Measurements from ENCODE around the gene IRF1.

DNA sequence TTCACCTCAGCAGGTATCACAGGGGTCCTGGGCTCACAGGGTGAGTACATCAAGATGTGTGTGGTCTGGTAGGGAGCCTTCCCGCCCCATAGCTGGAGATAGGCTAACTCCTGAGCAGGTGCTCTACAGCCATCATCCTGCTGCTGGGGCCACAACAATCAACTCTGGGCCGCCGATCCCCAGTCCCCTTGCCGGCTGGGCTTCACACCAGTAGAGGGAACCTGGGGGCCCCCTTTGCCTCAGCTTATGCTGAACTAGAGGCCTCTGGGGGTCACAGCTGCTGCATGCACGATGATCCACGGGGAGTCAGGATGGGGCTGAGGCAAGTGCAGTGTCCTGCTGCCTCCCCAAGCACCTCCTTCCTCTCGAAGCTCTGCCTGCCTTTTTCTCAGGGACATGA lies 46.5 kb downstream of the IRF1 start:
- TF ChIP-seq, protein P1, sequence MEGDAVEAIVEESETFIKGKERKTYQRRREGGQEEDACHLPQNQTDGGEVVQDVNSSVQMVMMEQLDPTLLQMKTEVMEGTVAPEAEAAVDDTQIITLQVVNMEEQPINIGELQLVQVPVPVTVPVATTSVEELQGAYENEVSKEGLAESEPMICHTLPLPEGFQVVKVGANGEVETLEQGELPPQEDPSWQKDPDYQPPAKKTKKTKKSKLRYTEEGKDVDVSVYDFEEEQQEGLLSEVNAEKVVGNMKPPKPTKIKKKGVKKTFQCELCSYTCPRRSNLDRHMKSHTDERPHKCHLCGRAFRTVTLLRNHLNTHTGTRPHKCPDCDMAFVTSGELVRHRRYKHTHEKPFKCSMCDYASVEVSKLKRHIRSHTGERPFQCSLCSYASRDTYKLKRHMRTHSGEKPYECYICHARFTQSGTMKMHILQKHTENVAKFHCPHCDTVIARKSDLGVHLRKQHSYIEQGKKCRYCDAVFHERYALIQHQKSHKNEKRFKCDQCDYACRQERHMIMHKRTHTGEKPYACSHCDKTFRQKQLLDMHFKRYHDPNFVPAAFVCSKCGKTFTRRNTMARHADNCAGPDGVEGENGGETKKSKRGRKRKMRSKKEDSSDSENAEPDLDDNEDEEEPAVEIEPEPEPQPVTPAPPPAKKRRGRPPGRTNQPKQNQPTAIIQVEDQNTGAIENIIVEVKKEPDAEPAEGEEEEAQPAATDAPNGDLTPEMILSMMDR (IDR thresholded peaks at IDR 0.05), result no peak
- TF ChIP-seq POLR2A (IDR thresholded peaks at IDR 0.05; ENCODE audit: low read depth) (no peak), POLR2AphosphoS5 (IDR thresholded peaks at IDR 0.05) (no peak)
